GM19372 (cell line): ENCODE data around the gene HLA-DOB.

ENCODE experiments used
- ATAC-seq: cut with Tn5 transposase; IDR thresholded peaks from one replicate; pipeline ENCODE4 v1.9.1; 2021; ENCODE audit warnings: mild to moderate bottlenecking, low read depth, moderate library complexity; ENCODE audit not compliant: unreplicated experiment

Gene HLA-DOB

GRCh38 chr6:32816746-32817204 is at the start of gene HLA-DOB:
Gene HLA-DOB, minus strand, starts transcription at chr6:32817002. Its CDS starts 51 bp downstream, at chr6:32816951.
- no peak for ATAC-seq

GRCh38 chr6:32865724-32866443 is 49.1 kb upstream of the HLA-DOB start:
- no peak for ATAC-seq

GRCh38 chr6:32862725-32863124 is 45.9 kb upstream of the HLA-DOB start:
- no peak for ATAC-seq

GRCh38 chr6:32860674-32861073 is 43.9 kb upstream of the HLA-DOB start:
- no peak for ATAC-seq

- no peak for ATAC-seq
Measured at GRCh38 chr6:32858194-32858593, 41.4 kb upstream of the HLA-DOB start.

- ATAC-seq, result no peak
Measured at GRCh38 chr6:32857156-32857891, 40.5 kb upstream of the HLA-DOB start.

- ATAC-seq, result no peak
Measured at GRCh38 chr6:32855467-32856174, 38.8 kb upstream of the HLA-DOB start.

- ATAC-seq, result no peak
Measured at GRCh38 chr6:32854376-32855178, 37.8 kb upstream of the HLA-DOB start.

- ATAC-seq, result peak; percentile 84
Measured at GRCh38 chr6:32853541-32854375, 37.0 kb upstream of the HLA-DOB start, which contains the start of the genes PSMB9 and TAP1. Gene PSMB9, plus strand, starts transcription at chr6:32854192. Its CDS starts 38 bp downstream, at chr6:32854230. Gene TAP1, minus strand, starts transcription at chr6:32853704. Its CDS starts 68 bp downstream, at chr6:32853636.

- peak; percentile 5 for ATAC-seq
Measured at GRCh38 chr6:32852844-32853540, 36.2 kb upstream of the HLA-DOB start.

GRCh38 chr6:32852018-32852843 is 35.4 kb upstream of the HLA-DOB start:
- no peak for ATAC-seq

GRCh38 chr6:32851025-32851424 is 34.2 kb upstream of the HLA-DOB start:
- ATAC-seq, result no peak

GRCh38 chr6:32849126-32849525 is 32.3 kb upstream of the HLA-DOB start:
- ATAC-seq, result no peak

GRCh38 chr6:32847795-32848194 is 31.0 kb upstream of the HLA-DOB start:
- no peak for ATAC-seq

- ATAC-seq, result no peak
Measured at GRCh38 chr6:32847004-32847403, 30.2 kb upstream of the HLA-DOB start.

GRCh38 chr6:32845384-32845884 is 28.6 kb upstream of the HLA-DOB start:
- ATAC-seq, result no peak

- no peak for ATAC-seq
Measured at GRCh38 chr6:32844839-32845383, 28.1 kb upstream of the HLA-DOB start.
